Measurements from ENCODE around the gene NCOA5. TPM values are rescaled to one million over a fixed set of nuclear protein-coding genes. Genes with fewer than 3 reads are reported as not detected.
"Not testable (repeated sequence)": the region's sequence is repeated elsewhere in the genome, so short reads cannot be mapped to it uniquely, and the experiment has no call there.

Gene NCOA5
- total RNA-seq, 1 donor from 2014 or later, result 48.6 TPM

- Mint-ChIP-seq H3K4me3 (no peak overlapping the region), H3K9me3 (no peaks in the 10 kb centered on the region), H3K27ac (no peak overlapping the region), H3K36me3 (no peaks in the 10 kb centered on the region), H3K27me3 (peaks cover 72% of the 10 kb centered on the region), H3K4me1 (ENCODE audit: unreplicated experiment) (no peaks in the 10 kb centered on the region)
- no peak for TF ChIP-seq CTCF (conservative IDR thresholded peaks at IDR 0.05)
- no peak for DNase-seq (ENCODE audit: extremely low spot score, unreplicated experiment)
Observed at GRCh38 chr20:46107061-46107460, 17.3 kb upstream of the NCOA5 start.

- H3K4me1 Mint-ChIP-seq (ENCODE audit: unreplicated experiment), result no peaks in the 10 kb centered on the region
- no peak for DNase-seq (ENCODE audit: extremely low spot score, unreplicated experiment)
- no peaks in the 10 kb centered on the region for H3K36me3 Mint-ChIP-seq
- H3K27ac Mint-ChIP-seq, result no peak overlapping the region
- peaks cover 70% of the 10 kb centered on the region for H3K27me3 Mint-ChIP-seq
- no peak overlapping the region for H3K4me3 Mint-ChIP-seq
- H3K9me3 Mint-ChIP-seq, result no peaks in the 10 kb centered on the region
- no peak for TF ChIP-seq CTCF (conservative IDR thresholded peaks at IDR 0.05)
Observed at GRCh38 chr20:46104262-46104661, 14.5 kb upstream of the NCOA5 start.

GRCh38 chr20:46102940-46103339 lies 13.2 kb upstream of the NCOA5 start:
- no peak overlapping the region for H3K4me3 Mint-ChIP-seq
- no peaks in the 10 kb centered on the region for H3K36me3 Mint-ChIP-seq
- no peaks in the 10 kb centered on the region for H3K9me3 Mint-ChIP-seq
- no peaks in the 10 kb centered on the region for H3K4me1 Mint-ChIP-seq (ENCODE audit: unreplicated experiment)
- TF ChIP-seq CTCF (conservative IDR thresholded peaks at IDR 0.05), result no peak
- H3K27ac Mint-ChIP-seq, result no peak overlapping the region
- no peak for DNase-seq (ENCODE audit: extremely low spot score, unreplicated experiment)
- H3K27me3 Mint-ChIP-seq, result peaks cover 69% of the 10 kb centered on the region

- H3K9me3 Mint-ChIP-seq, result no peaks in the 10 kb centered on the region
- H3K36me3 Mint-ChIP-seq, result no peaks in the 10 kb centered on the region
- peaks cover 68% of the 10 kb centered on the region for H3K27me3 Mint-ChIP-seq
- no peaks in the 10 kb centered on the region for H3K4me1 Mint-ChIP-seq (ENCODE audit: unreplicated experiment)
- no peak overlapping the region for H3K27ac Mint-ChIP-seq
- TF ChIP-seq CTCF (conservative IDR thresholded peaks at IDR 0.05), result no peak
- no peak for DNase-seq (ENCODE audit: extremely low spot score, unreplicated experiment)
- H3K4me3 Mint-ChIP-seq, result no peak overlapping the region
Observed at GRCh38 chr20:46101957-46102356, 12.2 kb upstream of the NCOA5 start.

- no peak for TF ChIP-seq CTCF (conservative IDR thresholded peaks at IDR 0.05)
- DNase-seq (ENCODE audit: extremely low spot score, unreplicated experiment), result no peak
- no peak overlapping the region for H3K4me3 Mint-ChIP-seq
- H3K4me1 Mint-ChIP-seq (ENCODE audit: unreplicated experiment), result no peaks in the 10 kb centered on the region
- H3K9me3 Mint-ChIP-seq, result no peaks in the 10 kb centered on the region
- H3K27me3 Mint-ChIP-seq, result peaks cover 71% of the 10 kb centered on the region
- no peak overlapping the region for H3K27ac Mint-ChIP-seq
- no peaks in the 10 kb centered on the region for H3K36me3 Mint-ChIP-seq
Observed at GRCh38 chr20:46100988-46101387, 11.2 kb upstream of the NCOA5 start.

- H3K4me3 Mint-ChIP-seq; H3K36me3 Mint-ChIP-seq; DNase-seq (ENCODE audit: extremely low spot score, unreplicated experiment); H3K4me1 Mint-ChIP-seq (ENCODE audit: unreplicated experiment); H3K9me3 Mint-ChIP-seq; H3K27ac Mint-ChIP-seq: not testable (repeated sequence)
- H3K27me3 Mint-ChIP-seq, result peaks cover 70% of the 10 kb centered on the region
Observed at GRCh38 chr20:46100444-46100843, 10.7 kb upstream of the NCOA5 start.
